Ovary (tissue), 9 donors: Measurements from ENCODE around the gene FCN1. TPM values are rescaled to one million over a fixed set of nuclear protein-coding genes. Genes with fewer than 3 reads are reported as not detected.

Experiments
- DNase-seq, 5 donors: peaks; one replicate each; pipeline ENCODE4 v3.0.0-alpha.2; 2019 to 2020
- H3K27ac ChIP-seq, 2 donors: fragments of 200-600 bp; one replicate each; pipeline versions ENCODE4 v1.5.1 to v1.8.0; 2019 to 2022
- H3K27me3 ChIP-seq: fragments of 200-600 bp; one replicate; pipeline ENCODE4 v1.8.0; 2022
- H3K36me3 ChIP-seq: fragments of 200-600 bp; sonication (generic); one replicate; pipeline ENCODE4 v1.5.1; 2019
- H3K4me1 ChIP-seq: one replicate; pipeline ENCODE4 v1.8.1; 2013; ENCODE audit warnings: mild to moderate bottlenecking, moderate library complexity; ENCODE audit not compliant: insufficient read depth
- H3K4me3 ChIP-seq: fragments of 200-600 bp; sonication (generic); one replicate; pipeline ENCODE4 v1.5.1; 2017
- H3K9me3 ChIP-seq, 2 donors: fragments of 200-600 bp in 1 of 2; sonication (generic) in 1 of 2; one replicate each; pipeline versions ENCODE4 v1.5.1 to v1.8.1; 2013 to 2019; ENCODE audit warnings: mild to moderate bottlenecking in 1 of 2, moderate library complexity in 1 of 2
- EP300 ChIP-seq: sonication (generic); formaldehyde crosslinking; IDR thresholded peaks from one replicate; pipeline ENCODE4 v1.6.1; 2017; ENCODE audit warnings: antibody characterized with exemption
- POLR2A ChIP-seq: fragments of 450-650 bp; IDR thresholded peaks from one replicate; pipeline ENCODE4 v1.6.1; 2017; ENCODE audit warnings: antibody characterized with exemption, mild to moderate bottlenecking, moderate library complexity
- WGBS, 3 donors: extraction: QIAGEN DNeasy Blood & Tissue Kit in 1 of 3; methylation state at CpG; one replicate each; pipeline versions ENCODE4 v1.1.5 to v1.1.7; 2013 to 2017; 5-methylcytosine and 5-hydroxymethylcytosine counted together
- intact Hi-C, 4 donors: fragments of 100-400 bp; cut with DNase I; formaldehyde crosslinking; loops; one replicate each; pipeline versions ENCODE4 v1.11.0 to v1.15.1; 2022 to 2023
- polyA plus RNA-seq, 2 donors: library from polyadenylated mRNA; stranded (reverse); fragments of 200-250 nt in 1 of 2; fragments of 350-450 nt in 1 of 2; fragmentation: Illumina TruSeq in 1 of 2; extraction: RNeasy Lipid Tissue Mini Kit (QIAGEN cat#74804) in 1 of 2; gene quantifications; one replicate each; pipeline ENCODE4 v1.2.3, GENCODE V29; 2013 to 2014
- total RNA-seq, 7 donors: library from RNA; depleted of rRNA in 2 of 7; stranded (reverse); fragments of >200 nt in 2 of 7; fragmentation: NEBNext Ultra II Directional in 3 of 7; extraction: Animal tissue kit (Norgen Biotek cat#: 25700) in 3 of 7; gene quantifications; one replicate each; pipeline versions ENCODE4 v1.1.0 to v1.2.4, GENCODE V29; 2016 to 2023
- TF ChIP-seq, protein P1 (sequence below), 3 donors: fragments of 450-650 bp in 2 of 3; fragments of 200-600 bp in 1 of 3; IDR thresholded peaks; one replicate each; pipeline versions ENCODE4 v1.5.1 to v1.8.0; 2016 to 2022; ENCODE audit warnings: antibody characterized with exemption in 3 of 3, mild to moderate bottlenecking in 1 of 3
- donor health status: DM: no; HTN: no; CAD: no; lungs with moderate emphysema.
- donor health status: DM: no; HTN: no; CAD: no.
- donor health status: Bipolar disorder and iron deficiency.
- donor health status: DM: yes; HTN: yes; CAD: no.
- donor health status: DM: no; HTN: no; CAD: no.
- donor health status: DM: yes; HTN: yes; CAD: no.

FCN1 gene
- total and polyA plus RNA-seq, 9 donors, result 0.43 to 5.0 (median 1.9) TPM; not detected in 2

GRCh38 chr9:134916161-134916665, 1.5 kb downstream of the FCN1 start:
- Histone ChIP-seq H3K4me3 (no peak overlapping the region), H3K9me3 (no peaks in the 10 kb centered on the region), H3K4me1 (peaks cover 3% of the 10 kb centered on the region), H3K27ac (no peak overlapping the region), H3K27me3 (no peaks in the 10 kb centered on the region), H3K36me3 (no peaks in the 10 kb centered on the region)
- WGBS, 3 donors, result 71 to 79% (median 75%) methylated on average over 8 of the region's 8 CpGs
- DNase-seq, result peak in 2 of 5 donors; percentile 7 to 12
- TF ChIP-seq POLR2A (no peak), EP300 (no peak)
- TF ChIP-seq, protein P1, sequence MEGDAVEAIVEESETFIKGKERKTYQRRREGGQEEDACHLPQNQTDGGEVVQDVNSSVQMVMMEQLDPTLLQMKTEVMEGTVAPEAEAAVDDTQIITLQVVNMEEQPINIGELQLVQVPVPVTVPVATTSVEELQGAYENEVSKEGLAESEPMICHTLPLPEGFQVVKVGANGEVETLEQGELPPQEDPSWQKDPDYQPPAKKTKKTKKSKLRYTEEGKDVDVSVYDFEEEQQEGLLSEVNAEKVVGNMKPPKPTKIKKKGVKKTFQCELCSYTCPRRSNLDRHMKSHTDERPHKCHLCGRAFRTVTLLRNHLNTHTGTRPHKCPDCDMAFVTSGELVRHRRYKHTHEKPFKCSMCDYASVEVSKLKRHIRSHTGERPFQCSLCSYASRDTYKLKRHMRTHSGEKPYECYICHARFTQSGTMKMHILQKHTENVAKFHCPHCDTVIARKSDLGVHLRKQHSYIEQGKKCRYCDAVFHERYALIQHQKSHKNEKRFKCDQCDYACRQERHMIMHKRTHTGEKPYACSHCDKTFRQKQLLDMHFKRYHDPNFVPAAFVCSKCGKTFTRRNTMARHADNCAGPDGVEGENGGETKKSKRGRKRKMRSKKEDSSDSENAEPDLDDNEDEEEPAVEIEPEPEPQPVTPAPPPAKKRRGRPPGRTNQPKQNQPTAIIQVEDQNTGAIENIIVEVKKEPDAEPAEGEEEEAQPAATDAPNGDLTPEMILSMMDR (IDR thresholded peaks at IDR 0.05), result no peak
- intact Hi-C loops, result no loop called here

GRCh38 chr9:134915046-134915985, 2.4 kb downstream of the FCN1 start:
- intact Hi-C loops, result no loop called here
- no peak for TF ChIP-seq EP300
- TF ChIP-seq, protein P1 (IDR thresholded peaks at IDR 0.05), result no peak
- TF ChIP-seq POLR2A, result no peak
- 92 to 95% (median 94%) methylated on average over 26 of the region's 26 CpGs for WGBS, 3 donors
- no peak overlapping the region for H3K4me3 ChIP-seq
- peak in 2 of 5 donors; percentile 12 to 13 for DNase-seq
- no peaks in the 10 kb centered on the region for H3K9me3 ChIP-seq
- H3K4me1 ChIP-seq, result peaks cover 3% of the 10 kb centered on the region
- H3K27me3 ChIP-seq, result no peaks in the 10 kb centered on the region
- H3K36me3 ChIP-seq, result no peaks in the 10 kb centered on the region
- no peak overlapping the region for H3K27ac ChIP-seq

- no peak overlapping the region for H3K4me3 ChIP-seq
- peaks cover 3% of the 10 kb centered on the region for H3K4me1 ChIP-seq
- no peak for TF ChIP-seq POLR2A
- TF ChIP-seq EP300, result no peak
- TF ChIP-seq, protein P1 (IDR thresholded peaks at IDR 0.05), result no peak
- WGBS, 3 donors, result 72 to 85% (median 84%) methylated on average over 7 of the region's 7 CpGs
- H3K27me3 ChIP-seq, result no peaks in the 10 kb centered on the region
- H3K9me3 ChIP-seq, result no peaks in the 10 kb centered on the region
- intact Hi-C loops, result no loop called here
- H3K36me3 ChIP-seq, result no peaks in the 10 kb centered on the region
- H3K27ac ChIP-seq, result no peak overlapping the region
- DNase-seq, result peak in 1 of 5 donors; percentile 0
These were observed 3.2 kb downstream of the FCN1 start for GRCh38 chr9:134914501-134914834.

GRCh38 chr9:134913713-134914500, 3.8 kb downstream of the FCN1 start:
- no peaks in the 10 kb centered on the region for H3K27me3 ChIP-seq
- no peak overlapping the region for H3K4me3 ChIP-seq
- H3K27ac ChIP-seq, result no peak overlapping the region
- TF ChIP-seq, protein P1 (IDR thresholded peaks at IDR 0.05), result no peak
- TF ChIP-seq EP300 (no peak), POLR2A (no peak)
- peak in 2 of 5 donors; percentile 10 for DNase-seq
- WGBS, 3 donors, result 90 to 91% (median 90%) methylated on average over 23 of the region's 23 CpGs
- no peaks in the 10 kb centered on the region for H3K36me3 ChIP-seq
- H3K9me3 ChIP-seq, result no peaks in the 10 kb centered on the region
- peaks cover 3% of the 10 kb centered on the region for H3K4me1 ChIP-seq
- intact Hi-C loops, result no loop called here
